CD4-positive, alpha-beta T cell treated with Interleukin-15 for 4 hours (primary cell): ENCODE measurements around the gene HSD3B7.
A peak's percentile ranks its signal among the peaks of the same experiment; 100 is the strongest.
"Not testable (repeated sequence)": the region's sequence is repeated elsewhere in the genome, so short reads cannot be mapped to it uniquely, and the experiment has no call there.

ENCODE experiments used
- DNase-seq: peaks from one replicate; pipeline ENCODE4 v3.0.0-alpha.2; 2020; ENCODE audit warnings: low spot score

Gene HSD3B7

GRCh38 chr16:30984669-30985400, at the start of gene HSD3B7:
HSD3B7 (plus strand) TSS chr16:30985207; CDS start chr16:30985659, 452 bp downstream.
- DNase-seq, result peak; percentile 77

- no peak for DNase-seq
Measured at GRCh38 chr16:30937692-30938091, 47.3 kb upstream of the HSD3B7 start.

GRCh38 chr16:30939571-30939970, 45.4 kb upstream of the HSD3B7 start:
- DNase-seq, result not testable (repeated sequence)

- DNase-seq, result peak; percentile 68
Measured at GRCh38 chr16:30941600-30942425, 43.2 kb upstream of the HSD3B7 start.

- DNase-seq, result no peak
Measured at GRCh38 chr16:30942426-30942806, 42.6 kb upstream of the HSD3B7 start.

GRCh38 chr16:30944352-30944751, 40.7 kb upstream of the HSD3B7 start:
- no peak for DNase-seq

- no peak for DNase-seq
Measured at GRCh38 chr16:30946671-30947540, 38.1 kb upstream of the HSD3B7 start.

GRCh38 chr16:30947541-30947858, 37.5 kb upstream of the HSD3B7 start:
- no peak for DNase-seq

- DNase-seq, result no peak
Measured at GRCh38 chr16:30947859-30948666, 36.9 kb upstream of the HSD3B7 start.

GRCh38 chr16:30948667-30949649, 36.0 kb upstream of the HSD3B7 start, which contains the start of gene ORAI3:
ORAI3 (plus strand) TSS chr16:30949068; CDS start chr16:30949290, 222 bp downstream.
- peak; percentile 41 for DNase-seq

- peak; percentile 19 for DNase-seq
Measured at GRCh38 chr16:30949650-30950515, 35.1 kb upstream of the HSD3B7 start.

GRCh38 chr16:30950516-30951065, 34.4 kb upstream of the HSD3B7 start:
- DNase-seq, result no peak

- DNase-seq, result no peak
Measured at GRCh38 chr16:30951193-30951592, 33.8 kb upstream of the HSD3B7 start.

- DNase-seq, result no peak
Measured at GRCh38 chr16:30951750-30952149, 33.3 kb upstream of the HSD3B7 start.

GRCh38 chr16:30953111-30953510, 31.9 kb upstream of the HSD3B7 start:
- no peak for DNase-seq

GRCh38 chr16:30953511-30954124, 31.4 kb upstream of the HSD3B7 start:
- peak; percentile 69 for DNase-seq

- no peak for DNase-seq
Measured at GRCh38 chr16:30954993-30955392, 30.0 kb upstream of the HSD3B7 start.
